Activated naive CD4-positive, alpha-beta T cell treated with anti-CD3 and anti-CD28 coated beads for 36 hours (primary cell): ENCODE results near the gene OSBPL6. TPM values are rescaled to one million over a fixed set of nuclear protein-coding genes. Genes with fewer than 3 reads are reported as not detected.

Experiments used
- total RNA-seq, 2 experiments: library from RNA; stranded (reverse); gene quantifications; one replicate each; pipeline ENCODE4 v1.2.3, GENCODE V29; 2021

OSBPL6 gene
- total RNA-seq, 2 experiments from 2014 or later: 1.9 to 2.3 TPM

Other genes with a start within 250 kb of the OSBPL6 start
- gene PDE11A, start 121.7 kb upstream of the OSBPL6 start, total RNA-seq: not detected
- gene RBM45, start 82.1 kb upstream of the OSBPL6 start, total RNA-seq: 1 to 10 TPM; 5.7 to 5.8 TPM